SK-N-SH (cell line): ENCODE results near the gene ACE. TPM values are rescaled to one million over a fixed set of nuclear protein-coding genes. Genes with fewer than 3 reads are reported as not detected.

Source experiments
- CTCF ChIA-PET: fragments of 300-600, 350-600 bp; formaldehyde crosslinking; extraction: SDS; loops from one replicate; lab custom pipeline; 2021; lab: Yijun Ruan, JAX
- POLR2A ChIA-PET: fragments of 350-600 bp; sonication (Branson Sonifier 250); formaldehyde crosslinking; extraction: SDS; loops from one replicate; lab custom pipeline; 2020; ENCODE audit warnings: antibody characterized with exemption, inconsistent platforms; lab: Yijun Ruan, JAX
- DNase-seq: peaks from one replicate; pipeline ENCODE4 v3.0.0; 2012
- H2AFZ ChIP-seq: fragments of 200-600 bp; sonication (generic); 2 replicates; pipeline ENCODE4 v1.8.1; 2016; ENCODE audit warnings: antibody characterized with exemption, mild to moderate bottlenecking, low read depth
- H3F3A ChIP-seq: fragments of 200-600 bp; sonication (generic); replicated peaks from 2 replicates; pipeline ENCODE3; 2016; ENCODE audit warnings: antibody characterized with exemption, mild to moderate bottlenecking; ENCODE audit not compliant: insufficient read depth
- H3K27ac ChIP-seq, 2 experiments: fragments of 200-500 bp in 1 of 2; fragments of 200-600 bp in 1 of 2; sonication (Bioruptor generic) in 1 of 2; sonication (generic), shearing (Covaris generic) in 1 of 2; 2 replicates each; pipeline versions ENCODE4 v1.5.1 to v1.6.1; 2014 to 2016; ENCODE audit warnings: low read depth in 2 of 2, inconsistent platforms in 1 of 2, low read length in 1 of 2, mild to moderate bottlenecking in 1 of 2, mixed read lengths in 1 of 2
- H3K27me3 ChIP-seq: fragments of 200-600 bp; sonication (generic), shearing (Covaris generic); 2 replicates; pipeline ENCODE4 v1.6.1; 2016; ENCODE audit warnings: mixed run types; ENCODE audit not compliant: insufficient read depth
- H3K36me3 ChIP-seq, 2 experiments: fragments of 200-500 bp in 1 of 2; fragments of 200-600 bp in 1 of 2; sonication (Bioruptor generic) in 1 of 2; sonication (generic) in 1 of 2; replicated peaks in 1 of 2; 2 replicates each; pipeline versions ENCODE3 to v1.5.1; 2014 to 2016; ENCODE audit warnings: low read length in 1 of 2, mild to moderate bottlenecking in 1 of 2; ENCODE audit not compliant: insufficient read depth in 2 of 2, control insufficient read depth in 1 of 2
- H3K4me1 ChIP-seq, 2 experiments: fragments of 200-500 bp in 1 of 2; fragments of 200-600 bp in 1 of 2; sonication (Bioruptor generic) in 1 of 2; sonication (generic), shearing (Covaris generic) in 1 of 2; 2 replicates each; pipeline versions ENCODE4 v1.5.1 to v1.6.1; 2014 to 2016; ENCODE audit warnings: low read depth in 1 of 2, low read length in 1 of 2, mixed run types in 1 of 2; ENCODE audit not compliant: insufficient read depth in 2 of 2, control insufficient read depth in 1 of 2
- H3K4me2 ChIP-seq: fragments of 200-600 bp; sonication (generic), shearing (Covaris generic); 2 replicates; pipeline ENCODE4 v1.6.1; 2017; ENCODE audit warnings: mixed run types
- H3K4me3 ChIP-seq, 2 experiments: fragments of 200-500 bp in 1 of 2; fragments of 200-600 bp in 1 of 2; sonication (Bioruptor generic) in 1 of 2; sonication (generic), shearing (Covaris generic) in 1 of 2; 2 replicates each; pipeline versions ENCODE4 v1.5.1 to v1.8.1; 2014 to 2016; ENCODE audit warnings: low read depth in 2 of 2, inconsistent platforms in 1 of 2, low read length in 1 of 2, mild to moderate bottlenecking in 1 of 2, mixed read lengths in 1 of 2, moderate library complexity in 1 of 2
- H3K79me2 ChIP-seq: fragments of 200-600 bp; sonication (generic); 2 replicates; pipeline ENCODE4 v1.8.1; 2017; ENCODE audit warnings: mild to moderate bottlenecking; ENCODE audit not compliant: insufficient read depth
- H3K9ac ChIP-seq: fragments of 200-600 bp; sonication (generic); 2 replicates; pipeline ENCODE4 v1.6.1; 2017; ENCODE audit warnings: mixed run types
- H3K9me2 ChIP-seq: fragments of 200-600 bp; sonication (generic); 2 replicates; pipeline ENCODE4 v1.6.1; 2017; ENCODE audit warnings: mixed run types
- H3K9me3 ChIP-seq: fragments of 200-600 bp; sonication (generic); 2 replicates; pipeline ENCODE4 v1.6.1; 2017; ENCODE audit warnings: mixed run types, mild to moderate bottlenecking, moderate library complexity
- H4K20me1 ChIP-seq: fragments of 200-600 bp; sonication (generic); 2 replicates; pipeline ENCODE4 v1.6.1; 2017; ENCODE audit warnings: mild to moderate bottlenecking, mixed run types; ENCODE audit not compliant: insufficient read depth
- CHD2 ChIP-seq: fragments of 150-350 bp; IDR thresholded peaks from 2 replicates; pipeline ENCODE4 v1.6.1; 2018; ENCODE audit warnings: low read length; ENCODE audit not compliant: partially characterized antibody
- ELF1 ChIP-seq: IDR thresholded peaks from 2 replicates; pipeline ENCODE4 v1.4.0; 2012
- EZH2phosphoT487 ChIP-seq: fragments of 200-600 bp; sonication (generic); IDR thresholded peaks from 2 replicates; pipeline ENCODE4 v1.6.1; 2017; ENCODE audit warnings: low read depth, mixed run types, mild to moderate bottlenecking, antibody characterized with exemption, moderate library complexity, borderline replicate concordance
- FOSL2 ChIP-seq: IDR thresholded peaks from 2 replicates; pipeline ENCODE4 v1.4.0; 2012; ENCODE audit warnings: low read depth, mild to moderate bottlenecking, moderate library complexity, borderline replicate concordance
- FOXM1 ChIP-seq: IDR thresholded peaks from 2 replicates; pipeline ENCODE4 v1.4.0; 2012; ENCODE audit warnings: low read depth, mild to moderate bottlenecking
- GABPA ChIP-seq: IDR thresholded peaks from 2 replicates; pipeline ENCODE4 v1.4.0; 2012; ENCODE audit warnings: low read depth, mild to moderate bottlenecking
- GATA2 ChIP-seq: sonication (generic); formaldehyde crosslinking; IDR thresholded peaks from 2 replicates; pipeline ENCODE4 v1.5.0; 2020; ENCODE audit warnings: mild to moderate bottlenecking, missing genetic modification reagents
- MXI1 ChIP-seq: IDR thresholded peaks from 2 replicates; pipeline ENCODE4 v1.6.1; 2012; ENCODE audit warnings: mild to moderate bottlenecking, low read depth, low read length, improper control_type of control experiment
- PBX3 ChIP-seq: IDR thresholded peaks from 2 replicates; pipeline ENCODE4; 2012
- POLR2AphosphoS5 ChIP-seq: IDR thresholded peaks from 2 replicates; pipeline ENCODE4 v1.6.1; 2012; ENCODE audit warnings: low read depth, low read length
- RAD21 ChIP-seq: IDR thresholded peaks from 2 replicates; pipeline ENCODE4 v1.6.1; 2012; ENCODE audit warnings: mild to moderate bottlenecking, low read length
- RCOR1 ChIP-seq: fragments of 150-350 bp; IDR thresholded peaks from 2 replicates; pipeline ENCODE4 v1.6.1; 2017; ENCODE audit warnings: antibody characterized with exemption, low read length
- RFX5 ChIP-seq: IDR thresholded peaks from 2 replicates; pipeline ENCODE4 v1.6.1; 2012; ENCODE audit warnings: mild to moderate bottlenecking, improper control_type of control experiment, low read length
- SIN3A ChIP-seq: IDR thresholded peaks from 2 replicates; pipeline ENCODE4 v1.6.1; 2012; ENCODE audit warnings: low read depth, mild to moderate bottlenecking, low read length, moderate library complexity, borderline replicate concordance
- USF1 ChIP-seq: IDR thresholded peaks from 2 replicates; pipeline ENCODE4 v1.4.0; 2012; ENCODE audit warnings: low read depth, borderline replicate concordance
- USF2 ChIP-seq: fragments of 150-350 bp; IDR thresholded peaks from 2 replicates; pipeline ENCODE4 v1.6.1; 2017; ENCODE audit warnings: antibody characterized with exemption, low read length, low read depth, borderline replicate concordance
- YY1 ChIP-seq: IDR thresholded peaks from 2 replicates; pipeline ENCODE4 v1.4.0; 2012; ENCODE audit warnings: low read depth, mild to moderate bottlenecking
- ZBTB33 ChIP-seq: IDR thresholded peaks from 2 replicates; pipeline ENCODE4 v1.4.0; 2012; ENCODE audit warnings: low read depth, borderline replicate concordance
- WGBS: methylation state at CpG from one replicate; pipeline ENCODE4 v1.1.6; 2017; ENCODE audit warnings: low lambda C conversion rate; 5-methylcytosine and 5-hydroxymethylcytosine counted together
- polyA plus RNA-seq, 3 experiments: library from polyadenylated mRNA; depleted of rRNA; stranded (reverse); fragments of >200 nt; gene quantifications; 2 replicates each; pipeline ENCODE4 v1.2.3, GENCODE V29; 2012

Gene ACE
- polyA plus RNA-seq, 1 of the 3 experiments (the other 2 are of a cell fraction) = 12.1 TPM

GRCh38 chr17:63524051-63524450 lies 47.2 kb downstream of the ACE start:
- 90% methylated on average over 14 of the region's 14 CpGs for WGBS
- Histone ChIP-seq H3K36me3 (no peaks in the 10 kb centered on the region), H3K4me3 (no peak overlapping the region), H3K9me2 (no peaks in the 10 kb centered on the region), H3K4me2 (no peak overlapping the region), H3K79me2 (no peaks in the 10 kb centered on the region), H3K9me3 (no peaks in the 10 kb centered on the region), H4K20me1 (no peaks in the 10 kb centered on the region; the same call in 1 of the 2 replicates), H3K4me1 (peaks cover 0 to 50% of the 10 kb centered on the region in 2 experiments; a peak in 1 of 4 replicates), H3K9ac (no peak overlapping the region), H3K27me3 (0 out of 2 replicates have a peak, but pooled peaks cover 17% of the 10 kb centered on the region), H3F3A (no peaks in the 10 kb centered on the region), H3K27ac (no peak overlapping the region), H2AFZ (no peak overlapping the region)
- ChIA-PET POLR2A (interaction anchor here (1.0 kb wide), 1 partner anchor 26 kb away, joined by 3 read pairs; the partner anchor contains the start of gene DCAF7), CTCF (interaction anchor here (0.7 to 2.1 kb wide), 10 partner anchors 13 to 117 kb away, joined by 3 to 12 read pairs (median 4); no protein-coding TSS in a partner anchor)
- no peak for DNase-seq
- TF ChIP-seq ELF1 (no peak), POLR2AphosphoS5 (no peak), FOSL2 (no peak), RCOR1 (no peak), GABPA (no peak), EZH2phosphoT487 (no peak), PBX3 (no peak), CHD2 (no peak), YY1 (no peak), RFX5 (no peak), FOXM1 (no peak), ZBTB33 (no peak), MXI1 (no peak)

GRCh38 chr17:63525190-63525946 lies 48.5 kb downstream of the ACE start:
- no peaks in the 10 kb centered on the region; the same call in 1 of the 2 replicates for H4K20me1 ChIP-seq
- TF ChIP-seq SIN3A (no peak), USF1 (no peak), GABPA (no peak), GATA2 (CRISPR knock-in tag) (no peak), USF2 (no peak), RAD21 (no peak)
- POLR2A ChIA-PET = no interaction called here

More at GRCh38 chr17:63525190-63525946, 48.5 kb downstream of the ACE start:
- H3K36me3 ChIP-seq = no peaks in the 10 kb centered on the region
- H3K4me1 ChIP-seq = peaks cover 0 to 50% of the 10 kb centered on the region in 2 experiments; a peak in 1 of 4 replicates
- H3K79me2 ChIP-seq = no peaks in the 10 kb centered on the region
- no peak overlapping the region for H2AFZ ChIP-seq
- no peak overlapping the region for H3K9ac ChIP-seq
- no peak overlapping the region for H3K27ac ChIP-seq
- CTCF ChIA-PET = interaction anchor here (0.7 to 4.8 kb wide), 8 partner anchors 17 to 100 kb away, joined by 3 to 29 read pairs (median 4); no protein-coding TSS in a partner anchor
- 0 out of 2 replicates have a peak, but pooled peaks cover 17% of the 10 kb centered on the region for H3K27me3 ChIP-seq
- H3K9me3 ChIP-seq = no peaks in the 10 kb centered on the region
- no peak overlapping the region for H3K4me3 ChIP-seq
- H3K9me2 ChIP-seq = no peaks in the 10 kb centered on the region
- H3K4me2 ChIP-seq = no peak overlapping the region
- DNase-seq = no peak
- 63% methylated on average over 6 of the region's 6 CpGs for WGBS
- H3F3A ChIP-seq = no peaks in the 10 kb centered on the region
